Ascending aorta (tissue), 2 donors: ENCODE measurements around the gene ST13. TPM values are rescaled to one million over a fixed set of nuclear protein-coding genes. Genes with fewer than 3 reads are reported as not detected.

Experiments used
- DNase-seq, 2 donors: peaks; one replicate each; pipeline ENCODE4 v3.0.0-alpha.2; 2019; ENCODE audit warnings: low spot score in 2 of 2
- H3K27ac ChIP-seq, 2 donors: fragments of 200-600 bp; sonication (generic); one replicate each; pipeline ENCODE4 v1.5.1; 2016 to 2017; ENCODE audit warnings: mild to moderate bottlenecking in 1 of 2
- H3K27me3 ChIP-seq: fragments of 200-600 bp; sonication (generic); one replicate; pipeline ENCODE4 v1.5.1; 2017
- H3K36me3 ChIP-seq, 2 donors: fragments of 200-600 bp; sonication (generic); one replicate each; pipeline ENCODE4 v1.5.1; 2016
- H3K4me1 ChIP-seq, 2 donors: fragments of 200-600 bp; sonication (generic); one replicate each; pipeline ENCODE4 v1.5.1; 2016 to 2017; ENCODE audit warnings: mild to moderate bottlenecking in 1 of 2
- H3K4me3 ChIP-seq, 2 donors: fragments of 200-600 bp; sonication (generic); one replicate each; pipeline ENCODE4 v1.5.1; 2016 to 2017; ENCODE audit warnings: mild to moderate bottlenecking in 1 of 2
- H3K9me3 ChIP-seq, 2 donors: fragments of 200-600 bp; sonication (generic); one replicate each; pipeline ENCODE4 v1.5.1; 2016
- intact Hi-C: fragments of 100-400 bp; cut with DNase I; formaldehyde crosslinking; loops from one replicate; pipeline ENCODE4 v1.15.1; 2023
- total RNA-seq: library from RNA; depleted of rRNA; stranded (reverse); fragments of >200 nt; gene quantifications from one replicate; pipeline ENCODE4 v1.1.0, GENCODE V29; 2016
- TF ChIP-seq, protein P1 (sequence below), 3 experiments: fragments of 200-600 bp in 2 of 3; fragments of 450-650 bp in 1 of 3; sonication (generic) in 2 of 3; IDR thresholded peaks; one replicate each; pipeline ENCODE4 v1.5.1; 2016 to 2019; ENCODE audit warnings: antibody characterized with exemption in 3 of 3, mild to moderate bottlenecking in 1 of 3, moderate library complexity in 1 of 3

The ST13 gene
- total RNA-seq, 1 donor from 2014 or later = 46.0 TPM

GRCh38 chr22:40818747-40819598 lies 37.5 kb downstream of the ST13 start, which contains the start of gene SLC25A17:
TSS of gene SLC25A17 (minus strand) at chr22:40819346. CDS start at chr22:40819248, 98 bp downstream.
- Histone ChIP-seq H3K9me3 (no peaks in the 10 kb centered on the region), H3K27ac (peak within 1 kb of the TSS; percentile 74 to 78), H3K27me3 (no peaks in the 10 kb centered on the region), H3K36me3 (peaks cover 4 to 6% of the 10 kb centered on the region in 2 donors), H3K4me1 (peaks cover 0 to 13% of the 10 kb centered on the region in 2 donors), H3K4me3 (peak within 1 kb of the TSS; percentile 82 to 90)
- TF ChIP-seq, protein P1, sequence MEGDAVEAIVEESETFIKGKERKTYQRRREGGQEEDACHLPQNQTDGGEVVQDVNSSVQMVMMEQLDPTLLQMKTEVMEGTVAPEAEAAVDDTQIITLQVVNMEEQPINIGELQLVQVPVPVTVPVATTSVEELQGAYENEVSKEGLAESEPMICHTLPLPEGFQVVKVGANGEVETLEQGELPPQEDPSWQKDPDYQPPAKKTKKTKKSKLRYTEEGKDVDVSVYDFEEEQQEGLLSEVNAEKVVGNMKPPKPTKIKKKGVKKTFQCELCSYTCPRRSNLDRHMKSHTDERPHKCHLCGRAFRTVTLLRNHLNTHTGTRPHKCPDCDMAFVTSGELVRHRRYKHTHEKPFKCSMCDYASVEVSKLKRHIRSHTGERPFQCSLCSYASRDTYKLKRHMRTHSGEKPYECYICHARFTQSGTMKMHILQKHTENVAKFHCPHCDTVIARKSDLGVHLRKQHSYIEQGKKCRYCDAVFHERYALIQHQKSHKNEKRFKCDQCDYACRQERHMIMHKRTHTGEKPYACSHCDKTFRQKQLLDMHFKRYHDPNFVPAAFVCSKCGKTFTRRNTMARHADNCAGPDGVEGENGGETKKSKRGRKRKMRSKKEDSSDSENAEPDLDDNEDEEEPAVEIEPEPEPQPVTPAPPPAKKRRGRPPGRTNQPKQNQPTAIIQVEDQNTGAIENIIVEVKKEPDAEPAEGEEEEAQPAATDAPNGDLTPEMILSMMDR (IDR thresholded peaks at IDR 0.05) = peak in 2 of 3 experiments; percentile 23 to 51
- intact Hi-C loops = loop anchor here (1.0 to 10.0 kb wide), 5 partner anchors 38 to 1664 kb away; partner anchors contain the start of genes CBX7, MRTFA, RPS19BP1 and XPNPEP3
- DNase-seq = peak; percentile 32 to 92

DNA sequence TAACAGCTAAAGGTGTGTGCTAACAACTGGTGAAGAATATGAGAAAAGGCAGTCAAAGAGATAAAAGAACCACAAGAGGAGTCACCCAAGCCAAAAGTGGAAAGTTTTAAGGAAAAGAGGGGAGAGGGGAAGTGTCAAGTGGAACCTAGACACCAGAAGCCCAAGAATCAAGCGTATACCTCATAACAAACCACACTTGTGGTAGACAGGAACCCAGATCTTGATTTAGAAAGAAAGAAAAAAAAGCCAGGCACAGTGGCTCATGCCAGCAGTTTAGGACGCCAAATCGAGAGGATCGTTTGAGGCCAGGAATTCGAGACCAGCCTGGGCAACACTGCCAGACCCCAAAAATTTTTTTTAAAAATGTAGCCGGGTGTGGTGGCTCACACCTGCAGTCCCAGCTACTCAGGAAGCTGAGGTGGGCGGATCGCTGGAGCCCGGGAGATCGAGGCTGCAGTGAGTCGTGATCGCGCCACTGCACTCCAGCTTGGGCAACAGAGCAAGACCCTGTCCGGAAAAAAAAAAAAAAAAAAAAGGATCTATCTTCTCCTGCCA lies 38.2 kb downstream of the ST13 start:
- TF ChIP-seq, protein P1 (IDR thresholded peaks at IDR 0.05) = no peak
- Histone ChIP-seq H3K27ac (no peak overlapping the region), H3K27me3 (no peaks in the 10 kb centered on the region), H3K4me3 (peak overlapping the region; percentile 82 to 90), H3K9me3 (no peaks in the 10 kb centered on the region), H3K4me1 (peaks cover 0 to 13% of the 10 kb centered on the region in 2 donors), H3K36me3 (peaks cover 0 to 2% of the 10 kb centered on the region in 2 donors)
- intact Hi-C loops = loop anchor here (5.0 to 10.0 kb wide), 3 partner anchors 166 to 1663 kb away; partner anchors contain the start of genes CBX7 and RPS19BP1
- DNase-seq = no peak

DNA sequence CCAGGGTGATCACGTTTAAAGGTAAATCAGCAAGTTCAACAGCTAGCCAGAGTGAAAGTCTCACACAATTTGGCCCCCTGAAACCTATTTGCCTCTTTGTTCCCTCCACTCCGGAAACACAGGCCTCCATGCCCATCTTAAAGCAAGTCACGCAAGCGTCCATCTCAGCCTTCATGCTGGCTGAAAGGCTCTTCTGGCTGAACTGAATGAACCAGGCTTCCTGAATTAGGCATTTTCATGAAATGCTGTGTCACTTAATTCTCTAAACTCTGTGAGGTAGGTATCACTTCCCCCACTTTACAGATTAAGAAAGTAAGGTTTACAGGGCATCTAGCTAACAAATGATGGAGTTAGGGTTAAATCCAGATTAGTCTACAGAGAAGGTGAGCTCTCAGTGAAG lies 38.7 kb downstream of the ST13 start:
- no peak for DNase-seq
- no peaks in the 10 kb centered on the region for H3K27me3 ChIP-seq
- H3K36me3 ChIP-seq = peaks cover 0 to 6% of the 10 kb centered on the region in 2 donors
- peak overlapping the region; percentile 82 to 90 for H3K4me3 ChIP-seq
- no peaks in the 10 kb centered on the region for H3K9me3 ChIP-seq
- TF ChIP-seq, protein P1 (IDR thresholded peaks at IDR 0.05) = no peak
- peaks cover 0 to 13% of the 10 kb centered on the region in 2 donors for H3K4me1 ChIP-seq
- no peak overlapping the region for H3K27ac ChIP-seq
- intact Hi-C loops = loop anchor here (5.0 to 10.0 kb wide), 3 partner anchors 165 to 1663 kb away; partner anchors contain the start of genes CBX7 and RPS19BP1

DNA sequence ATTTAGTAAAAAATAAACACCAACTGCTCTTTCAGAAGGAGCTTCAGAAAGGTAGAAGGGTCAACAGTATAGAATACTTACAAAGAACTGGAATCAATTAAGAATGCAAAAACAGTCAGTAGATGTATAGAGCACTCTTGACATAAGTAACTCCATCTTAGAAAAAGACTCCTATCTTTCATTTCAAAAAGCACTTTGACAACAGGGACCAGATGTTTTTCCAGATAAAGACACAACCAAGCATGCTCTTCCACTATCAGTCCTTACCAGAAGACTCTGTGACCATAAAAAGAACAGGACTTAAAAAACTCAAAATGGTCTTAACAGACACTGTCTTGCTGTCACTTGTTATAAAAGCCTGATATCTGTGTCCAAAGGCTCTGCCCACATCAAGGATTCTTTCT lies 42.5 kb downstream of the ST13 start:
- no peak for DNase-seq
- Histone ChIP-seq H3K36me3 (peaks cover 0 to 6% of the 10 kb centered on the region in 2 donors), H3K4me1 (peaks cover 0 to 15% of the 10 kb centered on the region in 2 donors), H3K27ac (no peak overlapping the region), H3K4me3 (no peak overlapping the region), H3K27me3 (no peaks in the 10 kb centered on the region), H3K9me3 (no peaks in the 10 kb centered on the region)
- intact Hi-C loops = loop anchor here (10.0 kb wide), 1 partner anchor 1659 kb away; the partner anchor contains the start of gene CBX7
- TF ChIP-seq, protein P1 (IDR thresholded peaks at IDR 0.05) = no peak

- H3K27ac ChIP-seq = no peak overlapping the region
- H3K4me3 ChIP-seq = no peak overlapping the region
- intact Hi-C loops = no loop called here
- TF ChIP-seq, protein P1 (IDR thresholded peaks at IDR 0.05) = no peak
- H3K4me1 ChIP-seq = peaks cover 0 to 2% of the 10 kb centered on the region in 2 donors
- H3K27me3 ChIP-seq = no peaks in the 10 kb centered on the region
- DNase-seq = no peak
- H3K36me3 ChIP-seq = peaks cover 0 to 4% of the 10 kb centered on the region in 2 donors
- no peaks in the 10 kb centered on the region for H3K9me3 ChIP-seq
These were observed 48.2 kb downstream of the ST13 start for GRCh38 chr22:40808018-40808841.
